Ammon's horn (tissue), 1 donor: ENCODE data around the gene HDAC6.
A peak's percentile ranks its signal among the peaks of the same experiment; 100 is the strongest.

Source experiments
- DNase-seq: peaks from one replicate; pipeline ENCODE4 v3.0.0-alpha.2; 2016; ENCODE audit warnings: low spot score

Gene HDAC6

DNA sequence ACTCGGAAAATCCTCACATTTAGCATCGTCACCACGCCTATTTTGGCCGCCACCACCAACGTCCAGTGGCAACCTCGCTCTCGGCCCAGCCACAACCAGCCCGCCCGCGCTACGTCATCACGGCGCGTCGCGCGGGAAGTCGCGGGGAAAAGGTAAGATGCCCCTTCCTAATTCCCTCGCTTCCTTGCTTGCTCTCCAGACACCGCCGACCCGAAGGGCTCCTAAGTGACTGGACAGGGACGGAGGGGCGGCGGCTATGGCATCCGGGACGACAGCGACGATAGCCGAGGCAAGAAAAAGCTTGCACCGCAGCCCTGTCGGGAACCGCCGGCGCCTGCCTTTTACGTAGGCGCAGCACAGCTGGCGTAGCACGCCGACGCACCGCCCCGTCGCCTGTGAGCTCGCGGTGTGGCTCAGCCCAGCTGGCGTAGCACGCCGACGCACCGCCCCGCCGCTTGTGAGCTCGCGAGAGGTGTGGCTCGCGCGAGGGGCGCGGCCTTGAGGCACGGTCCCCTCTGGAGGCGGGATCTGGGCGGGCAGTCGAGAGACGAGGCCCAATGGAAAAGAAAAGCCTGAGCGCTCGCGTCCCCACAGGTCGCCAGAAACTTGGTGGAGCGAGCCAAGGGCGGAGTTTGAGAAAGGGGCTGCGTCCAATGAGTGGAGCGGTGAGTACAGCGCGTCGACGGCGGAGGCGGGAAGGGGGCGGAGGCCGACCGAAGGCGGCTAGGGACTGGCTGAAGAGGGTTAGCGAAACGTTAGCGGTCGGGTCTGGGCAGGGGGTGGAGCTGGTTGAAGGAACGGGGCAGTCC is at the start of gene HDAC6:
Gene HDAC6, plus strand, starts transcription at position 788 of the 809 bp plus-strand sequence. CDS start 626 bp downstream, outside the sequence.
- peak; percentile 99 for DNase-seq

DNA sequence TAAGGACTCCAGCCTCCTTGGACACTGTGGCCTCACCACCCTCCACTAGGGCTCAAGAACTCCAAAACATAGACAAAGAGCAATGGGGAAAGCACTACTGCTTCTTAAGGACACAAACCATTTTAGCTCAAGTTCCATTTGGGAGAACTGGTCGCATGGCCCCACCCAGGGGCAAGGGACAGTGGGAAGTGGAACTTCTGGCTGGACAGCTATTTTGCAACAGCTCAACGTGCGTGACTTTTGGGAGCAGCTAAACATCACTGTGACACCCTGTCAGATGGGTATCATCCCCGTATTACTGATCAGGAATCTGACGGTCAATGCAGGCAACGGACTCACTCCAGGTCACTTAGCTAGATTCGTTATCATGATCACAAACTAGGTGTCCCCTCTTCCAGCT is 49.4 kb upstream of the HDAC6 start:
- no peak for DNase-seq

DNA sequence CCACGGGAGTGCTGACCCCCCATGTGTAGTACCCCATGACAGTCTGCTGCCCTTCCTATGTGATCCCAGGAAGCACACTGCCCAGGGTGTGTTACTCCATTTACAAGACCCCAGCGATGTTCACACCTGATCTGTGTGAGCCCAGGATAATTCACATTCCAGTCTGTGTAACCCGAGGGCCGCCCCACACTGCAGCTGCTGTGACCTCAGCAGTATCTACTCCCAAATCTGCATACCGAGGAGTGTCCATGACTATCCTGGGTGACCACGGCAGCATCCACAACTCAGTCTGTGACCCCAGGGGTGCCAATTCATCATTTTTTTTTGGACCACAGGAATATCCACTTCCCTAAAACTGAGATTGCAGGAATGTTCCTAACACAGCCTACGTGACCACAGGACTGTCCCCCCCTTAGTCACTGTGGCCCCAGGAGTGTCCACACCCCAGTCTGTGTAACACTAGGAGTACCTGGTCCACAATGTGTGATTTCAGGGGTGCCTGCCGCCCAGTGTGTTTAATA is 48.1 kb upstream of the HDAC6 start:
- DNase-seq, result no peak

DNA sequence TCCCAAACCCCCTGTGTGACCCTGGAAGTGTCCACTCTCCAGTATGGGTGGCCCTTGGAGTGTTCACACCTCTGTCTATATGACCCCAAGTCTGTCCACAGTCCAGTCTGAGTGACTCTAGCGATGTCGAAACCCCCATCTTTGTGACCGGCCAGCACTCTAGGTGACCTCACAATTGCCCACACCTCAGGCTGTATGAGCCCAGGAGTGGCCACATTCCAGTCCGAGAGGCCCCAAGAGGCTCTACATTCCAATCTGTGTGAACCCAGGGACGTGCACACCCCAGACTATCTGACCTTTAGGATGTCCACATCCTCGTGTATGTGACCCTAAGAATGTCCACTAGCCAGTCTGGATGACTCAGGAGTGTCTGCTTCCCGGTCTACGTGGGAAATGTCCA is 47.6 kb upstream of the HDAC6 start:
- DNase-seq, result no peak

DNA sequence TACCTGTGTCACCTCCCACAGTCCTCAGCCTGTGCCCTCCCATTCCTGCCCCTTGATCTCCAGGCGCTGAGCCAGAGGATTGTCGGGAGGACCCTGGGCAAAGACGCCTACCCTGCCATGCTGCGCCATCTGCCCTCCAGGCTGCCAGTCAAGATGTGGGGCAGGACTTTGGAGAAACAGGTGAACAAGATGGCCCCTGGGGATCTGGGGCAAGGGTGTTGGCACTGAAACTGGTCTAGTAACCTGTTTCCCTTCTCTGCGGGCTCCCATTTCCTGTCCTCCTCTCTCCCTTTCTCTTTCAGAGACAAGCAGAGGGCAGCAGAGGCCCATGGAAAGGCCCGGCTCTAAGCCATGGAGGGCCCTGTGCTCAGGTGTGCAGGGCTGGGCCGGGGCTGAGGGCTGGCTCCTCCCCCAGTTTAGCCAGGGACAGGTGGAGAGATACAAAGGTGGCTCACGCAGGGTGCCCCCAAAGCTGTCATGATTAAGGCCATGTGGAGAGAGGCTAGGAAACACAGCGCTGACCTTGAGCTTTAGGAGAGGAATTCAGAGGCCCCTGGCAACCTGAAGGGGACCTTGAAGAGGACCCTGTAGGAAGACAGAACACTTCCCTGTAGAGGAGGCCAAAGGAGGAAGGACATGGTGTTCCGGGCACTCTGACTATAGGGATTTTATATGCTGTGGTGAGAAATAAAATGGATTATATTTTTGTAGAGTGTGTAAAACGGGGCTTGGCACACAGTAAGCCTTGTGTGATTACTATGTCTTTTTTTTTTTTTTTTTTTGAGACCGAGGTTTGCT is 40.0 kb upstream of the HDAC6 start, which contains the start of gene GLOD5:
Gene GLOD5, plus strand, starts transcription at position 74 of the 798 bp plus-strand sequence. Its CDS starts 44 bp downstream, at position 118.
- DNase-seq, result no peak

DNA sequence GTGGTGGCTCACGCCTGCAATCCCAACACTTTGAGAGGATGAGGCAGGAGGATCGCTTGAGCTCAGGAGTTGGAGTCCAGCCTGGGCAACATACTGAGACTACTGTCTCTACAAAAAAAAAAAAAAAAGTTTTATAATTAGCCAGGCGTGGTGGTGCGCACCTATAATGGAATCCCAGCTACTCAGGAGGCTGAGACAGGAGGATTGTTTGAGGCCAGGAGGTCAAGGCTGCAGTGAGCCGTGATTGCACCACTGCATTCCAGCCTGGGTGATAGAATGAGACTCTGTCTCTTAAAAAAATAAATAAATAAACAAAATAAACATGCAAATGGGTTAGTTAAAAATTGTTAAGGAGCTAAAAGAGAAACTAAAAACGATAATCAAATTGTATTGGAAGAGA is 32.6 kb upstream of the HDAC6 start:
- DNase-seq, result no peak

DNA sequence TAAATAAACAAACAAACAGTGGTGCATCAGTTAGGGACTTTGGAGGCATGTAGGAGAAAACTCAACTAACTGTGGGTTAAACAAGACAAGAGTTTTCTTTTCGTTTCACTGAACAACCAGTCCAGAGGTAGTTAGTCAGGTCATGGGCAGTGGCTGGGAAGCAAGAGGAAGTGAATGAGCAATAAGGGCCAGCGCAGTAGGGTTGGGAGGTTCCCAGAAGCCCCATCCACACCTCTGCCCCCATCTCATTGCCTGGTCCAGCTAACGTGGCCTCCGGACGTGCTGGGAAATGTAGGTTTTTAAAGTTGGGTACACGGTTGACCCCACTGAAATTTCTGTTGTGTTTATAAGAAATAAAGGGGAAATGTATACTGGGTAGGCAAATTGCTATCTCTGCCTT is 31.6 kb upstream of the HDAC6 start:
- DNase-seq, result no peak

DNA sequence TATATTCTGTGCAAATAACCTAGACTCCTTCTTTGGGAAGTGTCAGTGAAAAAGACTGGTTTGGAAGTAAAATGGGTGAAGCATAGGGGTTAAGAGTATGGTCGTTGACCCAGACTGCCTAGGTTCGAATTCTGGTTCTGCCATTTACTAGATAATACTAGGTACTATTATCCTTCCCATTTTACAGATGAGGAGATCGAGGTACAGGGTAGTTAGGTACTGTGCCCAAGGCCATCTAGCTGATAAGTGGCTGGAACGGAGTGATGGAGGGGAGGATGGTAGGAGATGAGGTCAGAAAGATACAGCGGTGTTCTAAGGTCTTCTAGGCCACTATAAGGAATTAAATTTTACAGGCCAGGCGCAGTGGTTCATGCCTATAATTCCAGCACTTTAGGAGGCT is 29.3 kb upstream of the HDAC6 start:
- DNase-seq, result no peak

DNA sequence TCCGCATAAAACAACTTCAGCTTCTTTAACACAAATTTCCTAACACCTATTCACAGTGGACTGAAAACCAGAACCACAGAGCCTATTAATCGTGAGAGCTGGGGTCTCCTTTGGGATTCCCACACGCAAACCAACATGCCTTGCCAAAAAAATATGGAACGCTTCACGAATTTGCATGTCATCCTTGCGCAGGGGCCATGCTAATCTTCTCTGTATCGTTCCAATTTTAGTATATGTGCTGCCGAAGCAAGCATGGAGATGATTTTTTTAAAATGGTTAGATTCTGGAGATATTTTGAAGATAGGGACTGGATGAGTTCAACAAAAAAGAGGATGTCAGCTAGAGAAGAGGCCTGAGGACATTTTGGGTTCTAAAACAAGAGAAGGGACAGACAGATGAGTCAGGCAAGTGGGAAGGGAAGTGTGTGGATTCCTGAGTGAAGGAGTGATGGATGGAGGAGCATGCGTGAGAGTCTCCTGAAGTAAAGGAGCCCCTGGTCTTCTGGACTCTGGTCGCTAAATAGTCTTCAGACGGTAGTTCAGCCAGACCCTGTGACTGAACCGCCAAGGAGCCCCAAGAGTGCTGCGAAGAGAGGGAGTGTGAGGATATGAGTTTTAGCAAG is 24.9 kb upstream of the HDAC6 start:
- no peak for DNase-seq

DNA sequence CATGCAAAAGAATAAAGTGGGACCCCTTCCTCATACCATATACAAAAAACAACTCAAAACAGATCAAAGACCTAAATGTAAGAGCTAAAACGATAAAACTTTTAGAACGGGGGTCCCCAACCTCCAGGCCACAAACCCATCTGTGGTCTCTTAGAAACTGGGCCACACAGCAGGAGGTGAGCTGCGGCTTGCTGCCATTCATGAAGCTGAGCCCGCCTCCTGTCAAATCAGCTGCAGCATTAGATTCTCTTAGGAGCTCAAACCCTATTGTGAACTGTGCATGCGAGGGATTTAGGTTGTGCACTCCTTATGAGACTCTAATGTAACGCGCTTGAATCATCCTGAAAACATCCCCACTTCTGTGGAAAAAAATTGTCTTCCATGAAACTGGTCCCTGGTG is 22.5 kb upstream of the HDAC6 start:
- DNase-seq, result no peak

DNA sequence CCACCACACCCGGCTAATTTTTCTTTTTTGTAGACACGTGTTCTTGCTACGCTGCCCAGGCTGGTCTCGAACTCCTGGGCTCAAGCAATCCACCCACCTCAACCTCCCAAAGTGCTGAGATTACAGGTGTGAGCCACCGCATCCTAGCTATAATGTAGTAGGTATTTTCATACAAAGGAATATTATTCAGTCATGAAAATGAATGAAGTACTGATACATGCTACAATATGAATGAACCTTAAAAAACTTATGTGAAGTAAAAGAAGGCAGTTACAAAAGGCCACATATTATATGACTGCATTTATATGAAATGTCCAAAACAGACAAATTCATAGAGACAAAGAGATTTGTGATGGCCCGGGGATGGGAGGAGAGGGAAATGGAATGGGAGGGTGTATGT is 20.2 kb upstream of the HDAC6 start:
- no peak for DNase-seq

DNA sequence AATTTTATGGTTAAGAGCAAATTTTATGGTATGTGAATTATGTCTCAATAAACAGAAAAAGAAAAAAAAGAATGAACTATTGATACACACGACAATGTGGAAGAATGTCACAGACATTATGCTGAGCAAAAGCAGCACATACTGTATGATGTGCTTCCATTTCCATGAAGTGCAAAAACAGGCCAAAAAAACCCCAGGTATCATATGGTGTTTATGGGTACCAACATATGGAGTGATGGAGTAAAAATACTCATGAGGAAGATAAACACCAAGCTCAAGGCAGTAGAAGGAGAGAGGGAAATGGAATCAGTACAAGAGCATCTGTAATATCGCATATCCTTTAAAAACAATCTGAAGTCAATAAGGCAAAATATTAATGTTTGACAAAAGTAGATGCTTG is 19.7 kb upstream of the HDAC6 start:
- DNase-seq, result no peak

DNA sequence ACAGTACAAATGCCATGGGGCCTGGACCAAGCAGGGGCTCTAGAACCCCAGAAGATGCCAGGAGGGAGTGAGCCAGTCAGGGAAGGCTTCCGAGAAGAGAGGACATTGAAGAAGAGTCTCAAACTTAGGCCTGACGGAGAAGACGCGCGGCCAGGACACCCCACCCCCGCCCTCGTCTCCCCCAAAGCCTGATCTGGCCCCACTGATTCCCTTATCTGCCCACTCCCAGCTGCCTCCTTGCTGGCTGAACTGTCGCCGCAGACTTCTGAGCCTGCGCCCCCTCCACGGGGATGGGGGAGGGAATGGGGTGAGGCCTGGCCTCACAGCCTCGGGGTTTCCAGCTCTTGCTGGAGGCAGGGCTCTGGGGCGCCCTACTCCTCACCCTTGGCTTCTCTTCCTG is 19.1 kb upstream of the HDAC6 start:
- no peak for DNase-seq

DNA sequence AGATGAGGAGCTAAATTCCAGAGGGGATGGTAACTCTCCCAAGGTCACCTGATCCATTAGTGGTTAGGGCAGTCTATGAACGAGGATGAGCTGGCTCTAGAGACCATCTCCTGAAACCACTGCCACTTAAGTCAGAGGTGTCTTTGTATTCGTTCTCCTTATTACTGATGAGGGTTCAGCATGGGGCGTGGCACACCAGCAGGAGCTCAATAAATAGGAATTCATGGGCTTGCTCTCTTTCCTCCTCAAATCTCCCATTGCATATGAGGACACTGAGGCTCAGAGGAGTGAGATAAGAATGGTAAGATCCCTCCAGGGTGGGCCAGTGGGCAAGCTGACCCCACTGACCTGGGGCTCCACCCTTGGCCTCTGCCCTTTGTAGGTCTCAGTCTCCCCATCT is 17.1 kb upstream of the HDAC6 start:
- no peak for DNase-seq

DNA sequence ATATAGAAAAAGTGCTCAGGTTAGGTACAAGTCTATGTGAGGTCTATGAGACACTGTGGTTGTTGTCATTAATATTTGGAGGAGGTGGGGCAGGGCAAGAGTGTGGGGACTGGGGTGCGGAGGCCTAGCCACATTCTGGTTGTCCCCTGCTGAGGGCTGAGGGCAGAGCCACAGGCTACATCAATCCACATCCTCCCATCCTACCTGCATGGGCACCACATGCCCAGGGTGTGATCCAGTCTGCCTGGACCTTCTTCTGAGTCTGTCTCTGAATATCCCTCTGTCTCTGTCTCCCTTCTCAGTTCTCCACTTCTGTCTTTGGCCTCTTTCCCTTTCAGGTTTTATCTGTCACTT is 16.7 kb upstream of the HDAC6 start:
- DNase-seq, result no peak

DNA sequence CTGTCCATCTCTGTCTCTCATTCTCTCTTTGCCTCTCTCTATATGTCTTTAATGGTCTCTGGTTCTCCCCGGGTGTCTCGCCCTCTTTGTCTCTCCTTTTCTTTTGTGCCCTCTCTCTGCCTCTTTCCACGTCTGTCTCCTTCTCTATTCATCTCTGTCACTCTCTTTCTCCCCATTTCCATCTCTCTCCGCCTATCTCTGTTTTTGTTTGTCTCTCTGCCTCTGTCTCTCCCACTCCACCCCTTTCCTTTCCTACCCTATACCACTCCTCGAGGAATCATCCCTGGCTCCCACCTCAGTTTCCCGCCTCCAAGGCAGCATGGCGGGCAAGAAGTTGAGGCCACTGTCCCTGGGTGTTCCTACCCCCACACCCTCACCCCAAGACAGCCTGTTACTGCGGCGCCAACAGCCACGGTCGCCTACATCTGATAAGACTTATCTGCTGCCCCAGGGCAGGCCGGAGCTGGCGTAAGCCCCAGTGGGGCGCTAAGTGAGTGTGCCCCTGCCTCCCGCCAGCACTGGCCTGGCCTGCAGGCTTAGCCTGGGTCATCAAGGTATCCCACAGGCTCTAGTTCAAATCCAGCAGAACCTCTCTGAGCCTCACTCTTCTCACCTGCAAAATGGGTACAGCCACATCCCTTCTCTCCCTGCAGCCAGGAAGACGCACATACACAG is 16.2 kb upstream of the HDAC6 start:
- no peak for DNase-seq

DNA sequence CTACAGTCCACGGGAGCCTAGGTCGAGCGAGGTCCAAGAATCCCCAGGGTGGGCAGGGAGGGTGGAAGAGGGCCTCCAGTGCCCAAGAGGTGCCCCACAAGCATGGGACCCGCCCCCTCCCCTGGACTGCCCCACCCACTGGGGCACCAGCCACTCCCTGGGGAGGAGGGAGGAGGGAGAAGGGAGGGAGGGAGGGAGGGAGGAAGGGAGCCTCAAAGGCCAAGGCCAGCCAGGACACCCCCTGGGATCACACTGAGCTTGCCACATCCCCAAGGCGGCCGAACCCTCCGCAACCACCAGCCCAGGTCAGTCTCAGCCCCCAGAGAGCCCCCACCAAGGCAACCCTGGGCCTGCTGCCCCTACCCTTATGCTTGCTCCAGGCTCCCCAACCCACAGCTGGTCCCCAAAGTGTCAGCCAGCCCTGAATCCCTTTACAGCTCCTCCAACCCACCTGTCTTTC is 15.5 kb upstream of the HDAC6 start, which contains the start of gene GATA1:
Gene GATA1, plus strand, starts transcription at position 250 of the 460 bp plus-strand sequence. CDS start 4,520 bp downstream, outside the sequence.
- DNase-seq, result no peak

DNA sequence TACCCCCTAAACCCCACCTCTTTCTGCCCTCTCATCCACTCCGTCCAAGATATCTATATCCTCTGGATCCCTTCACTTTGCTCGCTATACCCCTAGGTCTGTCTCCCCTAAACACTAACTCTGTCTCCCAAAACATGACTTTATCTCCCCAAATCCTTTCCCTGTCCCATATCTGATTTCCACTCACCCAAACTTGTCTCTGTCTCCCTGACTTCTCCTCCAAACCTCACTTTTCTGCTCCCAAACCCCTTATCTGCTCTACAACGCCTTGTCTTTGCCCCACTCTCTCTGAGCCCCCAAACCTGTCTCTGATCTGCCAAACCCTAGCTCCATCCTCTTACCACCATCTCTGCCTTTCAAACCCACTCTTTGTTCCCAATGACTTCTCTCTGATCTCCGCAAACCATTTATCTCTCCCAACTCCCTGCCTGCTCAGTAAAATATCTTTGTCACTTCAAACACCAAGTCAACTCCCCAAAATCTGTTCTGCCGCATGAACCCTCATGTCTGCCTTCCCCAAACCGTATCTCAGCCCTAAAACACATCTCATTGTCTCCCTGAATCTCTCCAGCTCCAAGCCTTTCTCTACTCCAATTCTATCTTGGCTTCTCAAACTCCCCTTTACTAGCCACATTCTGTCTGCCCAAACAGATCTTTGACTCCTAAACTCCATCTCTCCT is 14.9 kb upstream of the HDAC6 start:
- DNase-seq, result no peak

DNA sequence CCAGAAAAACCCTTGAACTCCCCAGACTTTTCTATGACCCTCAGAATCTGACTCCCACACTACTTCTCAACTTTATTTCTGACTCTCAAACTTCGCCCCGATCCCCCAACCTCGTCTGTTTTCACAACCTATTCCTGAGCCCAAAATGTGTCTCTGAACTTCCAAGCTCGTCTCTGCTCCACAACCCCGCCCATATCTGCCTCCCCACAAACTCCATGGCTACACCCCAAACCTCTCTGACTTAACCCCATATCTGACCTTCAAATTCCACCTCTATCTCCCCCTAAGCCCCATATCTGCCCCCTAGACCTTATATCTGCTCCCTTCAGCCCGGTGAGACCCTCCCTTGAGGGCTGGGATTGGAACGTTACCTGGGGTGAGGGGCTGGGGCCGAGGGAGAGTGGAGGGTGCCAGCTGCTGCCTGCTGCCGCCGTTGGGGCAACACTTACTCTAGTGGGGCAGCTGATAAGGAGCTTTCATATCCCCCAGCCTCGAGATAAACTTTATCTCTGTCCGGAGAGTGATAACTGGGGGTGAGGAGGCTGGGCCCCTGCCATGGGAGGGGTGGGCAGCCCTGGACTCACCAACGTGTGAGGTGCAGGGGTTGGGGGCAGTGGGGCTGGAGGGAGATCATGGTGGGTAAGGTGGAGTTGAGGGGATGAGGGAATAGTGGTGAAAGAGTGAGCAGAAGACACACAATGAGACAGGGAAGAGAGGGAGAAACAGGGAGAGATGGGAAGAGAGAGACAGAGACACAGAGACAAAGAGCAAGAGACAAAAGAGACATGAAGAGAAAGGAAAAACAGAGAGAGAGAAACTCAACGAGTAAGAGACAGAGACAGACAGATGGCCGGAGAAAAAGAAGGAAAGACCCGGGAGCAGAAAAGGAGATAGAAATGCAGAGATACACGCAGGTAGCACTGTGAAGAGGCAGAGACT is 14.1 kb upstream of the HDAC6 start:
- no peak for DNase-seq
